Fibroblast of skin of left biceps (primary cell): ENCODE measurements around the gene ENPP7.
"Not testable (repeated sequence)": the region's sequence is repeated elsewhere in the genome, so short reads cannot be mapped to it uniquely, and the experiment has no call there.

Source experiments
- DNase-seq, 2 experiments: peaks; one replicate each; pipeline ENCODE4 v3.0.0-alpha.2; 2013; ENCODE audit warnings: low read depth in 2 of 2

Gene ENPP7

GRCh38 chr17:79749958-79750357 lies 19.2 kb downstream of the ENPP7 start:
- DNase-seq = no peak

GRCh38 chr17:79750650-79751545 lies 20.2 kb downstream of the ENPP7 start:
- no peak for DNase-seq

GRCh38 chr17:79752175-79752574 lies 21.4 kb downstream of the ENPP7 start:
- DNase-seq = no peak

GRCh38 chr17:79754370-79754769 lies 23.6 kb downstream of the ENPP7 start:
- DNase-seq = no peak

- not testable (repeated sequence) for DNase-seq
Measured at GRCh38 chr17:79754903-79755302, 24.2 kb downstream of the ENPP7 start.

- DNase-seq = no peak
Measured at GRCh38 chr17:79755591-79755990, 24.8 kb downstream of the ENPP7 start.

GRCh38 chr17:79757140-79757745 lies 26.5 kb downstream of the ENPP7 start:
- no peak for DNase-seq

- DNase-seq = no peak
Measured at GRCh38 chr17:79758271-79758670, 27.5 kb downstream of the ENPP7 start.

- DNase-seq = no peak
Measured at GRCh38 chr17:79760197-79760906, 29.6 kb downstream of the ENPP7 start.

GRCh38 chr17:79761894-79762589 lies 31.3 kb downstream of the ENPP7 start:
- DNase-seq = no peak

GRCh38 chr17:79765708-79766107 lies 35.0 kb downstream of the ENPP7 start:
- DNase-seq = no peak

GRCh38 chr17:79769570-79770506 lies 39.1 kb downstream of the ENPP7 start:
- DNase-seq = no peak

- DNase-seq = no peak
Measured at GRCh38 chr17:79771276-79771675, 40.5 kb downstream of the ENPP7 start.

GRCh38 chr17:79772726-79773125 lies 42.0 kb downstream of the ENPP7 start:
- DNase-seq = not testable (repeated sequence)

- no peak for DNase-seq
Measured at GRCh38 chr17:79774561-79774975, 43.8 kb downstream of the ENPP7 start.

GRCh38 chr17:79775632-79776031 lies 44.9 kb downstream of the ENPP7 start:
- no peak for DNase-seq

GRCh38 chr17:79776376-79777119 lies 45.8 kb downstream of the ENPP7 start:
- no peak for DNase-seq

- DNase-seq = no peak
Measured at GRCh38 chr17:79777120-79777893, 46.6 kb downstream of the ENPP7 start.

GRCh38 chr17:79777894-79778503 lies 47.3 kb downstream of the ENPP7 start, which contains the start of gene CBX2:
TSS of gene CBX2 (plus strand) at chr17:79778148. CDS start at chr17:79778236, 88 bp downstream.
- no peak for DNase-seq
